Fibroblast of mammary gland (primary cell): ENCODE data around the gene URAD.

Source experiments
- DNase-seq: peaks from one replicate; pipeline ENCODE4 v3.0.0-alpha.2; 2010; ENCODE audit warnings: low read depth
- H3K4me3 ChIP-seq: 2 replicates; pipeline ENCODE4 v1.5.1; 2011; ENCODE audit warnings: low read depth, mild to moderate bottlenecking, low read length, moderate library complexity; ENCODE audit not compliant: control insufficient read depth
- CTCF ChIP-seq: conservative IDR thresholded peaks from 2 replicates; pipeline ENCODE4 v1.5.1; 2011; ENCODE audit warnings: low read depth, low read length, inconsistent platforms; ENCODE audit not compliant: control insufficient read depth, insufficient read depth

Gene URAD

GRCh38 chr13:27971236-27971645, 17.3 kb downstream of the URAD start:
- no peak for TF ChIP-seq CTCF
- no peak overlapping the region for H3K4me3 ChIP-seq
- DNase-seq, result no peak

GRCh38 chr13:27970382-27971235, 17.9 kb downstream of the URAD start:
- no peak for TF ChIP-seq CTCF
- DNase-seq, result no peak
- H3K4me3 ChIP-seq, result no peak overlapping the region

- TF ChIP-seq CTCF, result no peak
- no peak for DNase-seq
- H3K4me3 ChIP-seq, result no peak overlapping the region
Observed at GRCh38 chr13:27969866-27970229, 18.6 kb downstream of the URAD start.

- no peak within 1 kb of the TSS for H3K4me3 ChIP-seq
- DNase-seq, result no peak
- no peak for TF ChIP-seq CTCF
Observed at GRCh38 chr13:27969082-27969865, 19.2 kb downstream of the URAD start, which contains the start of gene CDX2. Gene CDX2, minus strand, starts transcription at chr13:27969315. Its CDS starts 309 bp downstream, at chr13:27969006.

GRCh38 chr13:27968316-27969081, 20.0 kb downstream of the URAD start:
- no peak for DNase-seq
- no peak for TF ChIP-seq CTCF
- H3K4me3 ChIP-seq, result no peak overlapping the region

GRCh38 chr13:27967736-27968315, 20.7 kb downstream of the URAD start:
- TF ChIP-seq CTCF, result no peak
- DNase-seq, result no peak

More at GRCh38 chr13:27967736-27968315, 20.7 kb downstream of the URAD start:
- no peak overlapping the region for H3K4me3 ChIP-seq
